DMS153 treated with DMSO at 0.1 percent for 48 hours (cell line): ENCODE measurements around the gene ARID5B.
"Not testable (repeated sequence)": the region's sequence is repeated elsewhere in the genome, so short reads cannot be mapped to it uniquely, and the experiment has no call there.

Experiments
- DNase-seq: peaks from one replicate; lab custom pipeline; 2025; ENCODE audit not compliant: unreplicated experiment; lab: John Stamatoyannopoulos, UW

Gene ARID5B

GRCh38 chr10:61900829-61901792 is at the start of gene ARID5B:
Gene ARID5B, plus strand, starts transcription at chr10:61901699. Its CDS starts 11 bp downstream, at chr10:61901710.
- peak; percentile 54 for DNase-seq

GRCh38 chr10:61852261-61852660 is 49.2 kb upstream of the ARID5B start:
- DNase-seq: no peak

- no peak for DNase-seq
Measured at GRCh38 chr10:61855771-61856170, 45.7 kb upstream of the ARID5B start.

GRCh38 chr10:61857746-61858145 is 43.8 kb upstream of the ARID5B start:
- DNase-seq: no peak

GRCh38 chr10:61859786-61860185 is 41.7 kb upstream of the ARID5B start:
- DNase-seq: no peak

- no peak for DNase-seq
Measured at GRCh38 chr10:61860964-61861758, 40.3 kb upstream of the ARID5B start.

- DNase-seq: no peak
Measured at GRCh38 chr10:61863981-61864380, 37.5 kb upstream of the ARID5B start.

GRCh38 chr10:61866700-61867368 is 34.7 kb upstream of the ARID5B start:
- no peak for DNase-seq

GRCh38 chr10:61867374-61867773 is 34.1 kb upstream of the ARID5B start:
- DNase-seq: not testable (repeated sequence)

GRCh38 chr10:61867817-61868216 is 33.7 kb upstream of the ARID5B start:
- DNase-seq: not testable (repeated sequence)

- no peak for DNase-seq
Measured at GRCh38 chr10:61869041-61869675, 32.3 kb upstream of the ARID5B start.

GRCh38 chr10:61869774-61870525 is 31.5 kb upstream of the ARID5B start:
- DNase-seq: no peak

- no peak for DNase-seq
Measured at GRCh38 chr10:61870526-61870895, 31.0 kb upstream of the ARID5B start.

- DNase-seq: no peak
Measured at GRCh38 chr10:61871487-61871886, 30.0 kb upstream of the ARID5B start.

- no peak for DNase-seq
Measured at GRCh38 chr10:61877887-61878739, 23.4 kb upstream of the ARID5B start.

GRCh38 chr10:61878740-61879068 is 22.8 kb upstream of the ARID5B start:
- DNase-seq: no peak

GRCh38 chr10:61882621-61883370 is 18.7 kb upstream of the ARID5B start:
- DNase-seq: no peak

GRCh38 chr10:61883371-61884025 is 18.0 kb upstream of the ARID5B start:
- no peak for DNase-seq
